HepG2 (cell line): Measurements from ENCODE around the gene ACSM5. TPM values are rescaled to one million over a fixed set of nuclear protein-coding genes. Genes with fewer than 3 reads are reported as not detected.
"Not testable (repeated sequence)": the region's sequence is repeated elsewhere in the genome, so short reads cannot be mapped to it uniquely, and the experiment has no call there.

Source experiments
- ATAC-seq: fragments of 200-7000 bp; cut with Tn5 transposase; 3 replicates; pipeline ENCODE4 v1.9.1; 2020; ENCODE audit warnings: mild to moderate bottlenecking, moderate library complexity
- BruUV-seq: library from RNA; stranded (reverse); fragments of 400-500 nt; replicated peaks from 2 replicates; lab custom pipeline; 2021; lab: Mats Ljungman, UMichigan
- CTCF ChIA-PET: fragments of 300-600 bp; formaldehyde crosslinking; extraction: SDS; loops from one replicate; lab custom pipeline; 2021; ENCODE audit warnings: low total read pairs, inconsistent platforms, low intra/inter-chr PET ratio; lab: Yijun Ruan, JAX
- POLR2A ChIA-PET: fragments of 350-600 bp; sonication (Branson Sonifier 250); formaldehyde crosslinking; loops from one replicate; lab custom pipeline; 2020; ENCODE audit warnings: antibody characterized with exemption, inconsistent platforms; lab: Yijun Ruan, JAX
- DNase-seq: peaks from one replicate; pipeline ENCODE4 v3.0.0-alpha.2; 2015; ENCODE audit warnings: low spot score
- FAIRE-seq: peaks from 3 replicates; lab custom pipeline; 2011; peaks lifted over from hg19 to GRCh38; lab: Jason Lieb, UNC
- H2AFZ ChIP-seq: one replicate; pipeline ENCODE4 v1.6.1; 2011; ENCODE audit warnings: low read length, inconsistent platforms
- H3K27ac ChIP-seq: fragments of 300-600 bp; 3 replicates; pipeline ENCODE4 v1.8.0; 2011; ENCODE audit warnings: mixed run types, mild to moderate bottlenecking, mixed read lengths, low read length, inconsistent platforms; ENCODE audit not compliant: insufficient read depth; ENCODE audit errors: extremely low read length
- H3K27me3 ChIP-seq, 2 experiments: fragments of 200-600 bp in 1 of 2; 2 replicates in 1 of 2; 3 replicates in 1 of 2; pipeline versions ENCODE4 v1.6.0 to v1.8.0; 2011; ENCODE audit warnings: low read length in 2 of 2, mild to moderate bottlenecking in 2 of 2, moderate library complexity in 2 of 2, inconsistent platforms in 1 of 2; ENCODE audit not compliant: insufficient read depth in 2 of 2, control insufficient read depth in 1 of 2
- H3K36me3 ChIP-seq, 2 experiments: fragments of 200-600 bp in 1 of 2; replicated peaks in 1 of 2; 2 replicates in 1 of 2; 3 replicates in 1 of 2; pipeline versions ENCODE4 v1.5.1 to v1.8.0; 2011; ENCODE audit warnings: low read length in 2 of 2, inconsistent platforms in 1 of 2; ENCODE audit not compliant: insufficient read depth in 2 of 2, control insufficient read depth in 1 of 2
- H3K4me1 ChIP-seq: 2 replicates; pipeline ENCODE4 v1.5.1; 2012; ENCODE audit warnings: low read length, inconsistent platforms; ENCODE audit not compliant: insufficient read depth
- H3K4me2 ChIP-seq: 2 replicates; pipeline ENCODE4 v1.6.0; 2011; ENCODE audit warnings: low read depth, low read length, inconsistent platforms
- H3K4me3 ChIP-seq, 3 experiments: fragments of 200-600 bp in 1 of 3; sonication (generic), shearing (Covaris generic) in 1 of 3; replicated peaks in 1 of 3; 2 replicates each; pipeline ENCODE4 v1.5.1; 2011 to 2016; ENCODE audit warnings: low read length in 3 of 3, inconsistent platforms in 2 of 3, low read depth in 2 of 3, mild to moderate bottlenecking in 2 of 3, control low read depth in 1 of 3, mixed read lengths in 1 of 3; ENCODE audit not compliant: insufficient read depth in 1 of 3
- H3K79me2 ChIP-seq: one replicate; pipeline ENCODE4 v1.6.1; 2011; ENCODE audit warnings: low read length, inconsistent platforms; ENCODE audit not compliant: insufficient read depth
- H3K9ac ChIP-seq: 2 replicates; pipeline ENCODE4 v1.6.0; 2011; ENCODE audit warnings: mild to moderate bottlenecking, low read depth, low read length, inconsistent platforms; ENCODE audit not compliant: insufficient read depth
- H3K9me3 ChIP-seq: 2 replicates; pipeline ENCODE4 v1.5.1; 2012; ENCODE audit warnings: mild to moderate bottlenecking, low read length
- H4K20me1 ChIP-seq: 2 replicates; pipeline ENCODE4 v1.6.0; 2011; ENCODE audit warnings: inconsistent platforms, mild to moderate bottlenecking, low read length, moderate library complexity; ENCODE audit not compliant: insufficient read depth
- EHMT2 ChIP-seq: fragments of 200-600 bp; sonication (generic); IDR thresholded peaks from 2 replicates; pipeline ENCODE4 v1.7.0; 2017; ENCODE audit warnings: antibody characterized with exemption, low read depth, low read length, borderline replicate concordance
- ELF3 ChIP-seq: IDR thresholded peaks from 2 replicates; pipeline ENCODE4 v1.6.1; 2016; ENCODE audit warnings: missing genetic modification reagents, missing compliant biosample characterization
- FOSL2 ChIP-seq: sonication (generic); formaldehyde crosslinking; IDR thresholded peaks from 2 replicates; pipeline ENCODE4 v1.4.0; 2020; ENCODE audit warnings: missing genetic modification reagents
- HMG20A ChIP-seq: IDR thresholded peaks from 2 replicates; pipeline ENCODE4 v1.6.1; 2016; ENCODE audit warnings: borderline replicate concordance
- HOMEZ ChIP-seq: IDR thresholded peaks from 2 replicates; pipeline ENCODE4 v1.6.1; 2016; ENCODE audit warnings: low read depth
- KAT7 ChIP-seq: IDR thresholded peaks from 2 replicates; pipeline ENCODE4 v1.6.1; 2018; ENCODE audit warnings: borderline replicate concordance, missing compliant biosample characterization
- LCORL ChIP-seq, 2 experiments: fragments of 450-650 bp in 1 of 2; sonication (generic) in 1 of 2; formaldehyde crosslinking in 1 of 2; IDR thresholded peaks; 2 replicates each; pipeline versions ENCODE4 v1.5.0 to v1.6.1; 2017 to 2020; ENCODE audit warnings: antibody characterized with exemption in 1 of 2, missing genetic modification reagents in 1 of 2
- MEF2D ChIP-seq: sonication (generic); formaldehyde crosslinking; IDR thresholded peaks from 2 replicates; pipeline ENCODE4 v1.5.1; 2020; ENCODE audit warnings: mild to moderate bottlenecking, missing genetic modification reagents
- POGZ ChIP-seq: sonication (generic); formaldehyde crosslinking; IDR thresholded peaks from 2 replicates; pipeline ENCODE4 v1.4.0; 2020; ENCODE audit warnings: mild to moderate bottlenecking, missing genetic modification reagents
- TBX3 ChIP-seq: fragments of 450-650 bp; IDR thresholded peaks from 2 replicates; pipeline ENCODE4 v1.6.1; 2017; ENCODE audit warnings: antibody characterized with exemption, mild to moderate bottlenecking, inconsistent platforms, borderline replicate concordance
- TEAD3 ChIP-seq: optimal IDR thresholded peaks from 2 replicates; pipeline ENCODE3; 2016; ENCODE audit warnings: borderline replicate concordance
- TFDP1 ChIP-seq: IDR thresholded peaks from 2 replicates; pipeline ENCODE4 v1.6.1; 2016; ENCODE audit warnings: missing compliant biosample characterization, missing genetic modification reagents, borderline replicate concordance
- ZBTB7A ChIP-seq: sonication (generic); formaldehyde crosslinking; IDR thresholded peaks from 2 replicates; pipeline ENCODE4 v1.8.0; 2022; ENCODE audit warnings: mild to moderate bottlenecking, missing genetic modification reagents
- ZMYM4 ChIP-seq: sonication (generic); formaldehyde crosslinking; IDR thresholded peaks from 2 replicates; pipeline ENCODE4 v1.8.1; 2023; ENCODE audit warnings: mild to moderate bottlenecking, missing genetic modification reagents
- ZNF180 ChIP-seq: sonication (generic); formaldehyde crosslinking; IDR thresholded peaks from 2 replicates; pipeline ENCODE4 v1.4.0; 2020; ENCODE audit warnings: low read depth, missing genetic modification reagents, borderline replicate concordance
- ZNF567 ChIP-seq: sonication (generic); formaldehyde crosslinking; IDR thresholded peaks from 2 replicates; pipeline ENCODE4 v1.8.1; 2023; ENCODE audit warnings: mild to moderate bottlenecking, missing genetic modification reagents, borderline replicate concordance
- ZNF580 ChIP-seq: IDR thresholded peaks from 2 replicates; pipeline ENCODE4 v1.6.1; 2016; ENCODE audit warnings: low read depth, borderline replicate concordance
- ZNF644 ChIP-seq: IDR thresholded peaks from 2 replicates; pipeline ENCODE4 v1.6.1; 2016; ENCODE audit warnings: low read depth
- ZNF788 ChIP-seq: sonication (generic); formaldehyde crosslinking; IDR thresholded peaks from 2 replicates; pipeline ENCODE4 v1.5.0; 2020; ENCODE audit warnings: mild to moderate bottlenecking, missing genetic modification reagents, borderline replicate concordance
- WGBS: methylation state at CpG from one replicate; pipeline ENCODE4 v1.1.6; 2017; ENCODE audit warnings: low lambda C conversion rate; 5-methylcytosine and 5-hydroxymethylcytosine counted together
- in situ Hi-C: cut with HindIII; loops from 2 replicates; pipeline ENCODE4 v1.10.0; 2017; ENCODE audit warnings: low pct_unique_long_range_greater_than_20kb; ENCODE audit not compliant: extremely low pct_ligation_motif_present
- intact Hi-C: fragments of 100-400 bp; cut with micrococcal nuclease; formaldehyde crosslinking; loops from one replicate; pipeline ENCODE4 v1.10.0; 2022; ENCODE audit not compliant: unreplicated experiment
- polyA plus RNA-seq, 8 experiments: library from polyadenylated mRNA; depleted of rRNA in 3 of 8; stranded (reverse) in 7 of 8; unstranded in 1 of 8; fragments of >200 nt; fragmentation: Illumina TruSeq in 4 of 8; extraction: Trizol in 4 of 8; gene quantifications; 2 replicates each; pipeline versions ENCODE4 v1.2.1 to v1.2.3, GENCODE V29; 2011 to 2016; ENCODE audit warnings: low read depth in 4 of 8, missing spikeins in 1 of 8, mixed read lengths in 1 of 8; ENCODE audit not compliant: insufficient read depth in 1 of 8
- total RNA-seq, 5 experiments: library from RNA; depleted of rRNA; stranded (reverse); fragments of >200 nt; fragmentation: Illumina TruSeq; extraction: Trizol; gene quantifications; 2 replicates each; pipeline ENCODE4 v1.2.3, GENCODE V29; 2016; ENCODE audit warnings: low read depth in 1 of 5
- TF ChIP-seq, protein P1 (sequence below): IDR thresholded peaks from 2 replicates; pipeline ENCODE4 v1.6.1; 2012; ENCODE audit warnings: inconsistent platforms

Gene ACSM5
- total and polyA plus RNA-seq, 2 of the 13 experiments (the other 11 are each of a cell fraction or from before 2014, with no cell fraction given): 9.1 to 15.0 TPM

- TF ChIP-seq ELF3 (0 out of 2 replicates have a peak, but pooled peaks have one; percentile 8), LCORL (IDR thresholded peaks at IDR 0.05) (peak; percentile 10; the same call in 1 of the 2 replicates), ZNF644 (peak; percentile 79), ZNF580 (CRISPR knock-in tag) (peak; percentile 67; the same call in 1 of the 2 replicates), EHMT2 (0 out of 2 replicates have a peak, but pooled peaks have one; percentile 5), TFDP1 (0 out of 2 replicates have a peak, but pooled peaks have one; percentile 11), HMG20A (CRISPR knock-in tag) (0 out of 2 replicates have a peak, but pooled peaks have one; percentile 41), ZMYM4 (CRISPR knock-in tag) (peak; percentile 67), KAT7 (CRISPR knock-in tag) (0 out of 2 replicates have a peak, but pooled peaks have one; percentile 57), TEAD3 (CRISPR knock-in tag) (peak; percentile 89), POGZ (0 out of 2 replicates have a peak, but pooled peaks have one; percentile 33), ZNF567 (CRISPR knock-in tag) (0 out of 2 replicates have a peak, but pooled peaks have one; percentile 73), FOSL2 (CRISPR knock-in tag) (peak; percentile 65), HOMEZ (CRISPR knock-in tag) (peak; percentile 48; the same call in 1 of the 2 replicates), MEF2D (CRISPR knock-in tag) (peak; percentile 50; the same call in 1 of the 2 replicates), ZNF788 (CRISPR knock-in tag) (0 out of 2 replicates have a peak, but pooled peaks have one; percentile 12), ZNF180 (CRISPR knock-in tag) (0 out of 2 replicates have a peak, but pooled peaks have one; percentile 50), ZBTB7A (0 out of 2 replicates have a peak, but pooled peaks have one; percentile 23), TBX3 (0 out of 2 replicates have a peak, but pooled peaks have one; percentile 22)
- H2AFZ ChIP-seq; BruUV-seq; FAIRE-seq; H4K20me1 ChIP-seq; POLR2A ChIA-PET; in situ Hi-C loops; H3K9me3 ChIP-seq; ATAC-seq; H3K4me3 ChIP-seq; H3K79me2 ChIP-seq; H3K27me3 ChIP-seq; CTCF ChIA-PET; H3K36me3 ChIP-seq; TF ChIP-seq LCORL (CRISPR knock-in tag; IDR thresholded peaks at IDR 0.05): not testable (repeated sequence)
- TF ChIP-seq, protein P1, sequence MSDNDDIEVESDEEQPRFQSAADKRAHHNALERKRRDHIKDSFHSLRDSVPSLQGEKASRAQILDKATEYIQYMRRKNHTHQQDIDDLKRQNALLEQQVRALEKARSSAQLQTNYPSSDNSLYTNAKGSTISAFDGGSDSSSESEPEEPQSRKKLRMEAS: 0 out of 2 replicates have a peak, but pooled peaks have one; percentile 19
- H3K9ac ChIP-seq: peak overlapping the region; percentile 25; the same call in 1 of the 2 replicates
- intact Hi-C loops: loop anchor here (10.0 kb wide), 1 partner anchor 1323 kb away; no protein-coding TSS in a partner anchor
- peak; percentile 42 for DNase-seq
- H3K4me2 ChIP-seq: peak overlapping the region; percentile 34
- H3K4me1 ChIP-seq: peaks cover 64% of the 10 kb centered on the region
- WGBS: 16% methylated on average over 2 of the region's 2 CpGs
- H3K27ac ChIP-seq: peak overlapping the region; percentile 88
These were observed 18.1 kb downstream of the ACSM5 start for GRCh38 chr16:20427401-20427797.
